ENCODE measurements around the gene NPR3.

DNA sequence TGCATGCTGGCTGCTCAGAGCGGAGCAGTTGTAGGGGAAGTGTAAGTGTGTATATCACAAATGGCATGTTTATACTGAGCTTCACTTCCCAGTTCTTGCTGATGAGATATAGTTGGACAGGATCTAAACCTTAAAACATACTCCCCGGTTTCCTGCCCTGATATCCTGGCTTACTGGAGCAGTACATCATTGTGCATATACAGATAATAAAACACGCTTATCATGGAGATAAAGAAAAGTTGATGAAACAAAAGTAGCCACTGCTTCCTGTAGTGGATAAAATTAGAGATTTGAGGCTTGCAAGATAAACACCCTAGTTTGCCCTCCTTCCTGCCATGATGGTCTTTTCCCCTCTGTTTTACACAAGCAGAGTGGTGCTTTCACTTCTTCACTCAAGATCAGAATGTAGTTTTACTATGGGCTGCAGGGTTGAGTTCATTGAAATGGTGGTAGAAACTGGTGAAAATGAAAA is 15.0 kb downstream of the NPR3 start:
- no peak for TF ChIP-seq CTCF (IDR thresholded peaks at IDR 0.05)
- TF ChIP-seq POLR2A (IDR thresholded peaks at IDR 0.05), result no peak
